GM21367 (cell line): Measurements from ENCODE around the gene NBPF3.
"Not testable (repeated sequence)": the region's sequence is repeated elsewhere in the genome, so short reads cannot be mapped to it uniquely, and the experiment has no call there.

Source experiments
- ATAC-seq: cut with Tn5 transposase; IDR thresholded peaks from one replicate; pipeline ENCODE4 v1.9.1; 2021; ENCODE audit not compliant: unreplicated experiment

Gene NBPF3

GRCh38 chr1:21517660-21518480 is 77.9 kb downstream of the NBPF3 start:
- ATAC-seq = no peak

DNA sequence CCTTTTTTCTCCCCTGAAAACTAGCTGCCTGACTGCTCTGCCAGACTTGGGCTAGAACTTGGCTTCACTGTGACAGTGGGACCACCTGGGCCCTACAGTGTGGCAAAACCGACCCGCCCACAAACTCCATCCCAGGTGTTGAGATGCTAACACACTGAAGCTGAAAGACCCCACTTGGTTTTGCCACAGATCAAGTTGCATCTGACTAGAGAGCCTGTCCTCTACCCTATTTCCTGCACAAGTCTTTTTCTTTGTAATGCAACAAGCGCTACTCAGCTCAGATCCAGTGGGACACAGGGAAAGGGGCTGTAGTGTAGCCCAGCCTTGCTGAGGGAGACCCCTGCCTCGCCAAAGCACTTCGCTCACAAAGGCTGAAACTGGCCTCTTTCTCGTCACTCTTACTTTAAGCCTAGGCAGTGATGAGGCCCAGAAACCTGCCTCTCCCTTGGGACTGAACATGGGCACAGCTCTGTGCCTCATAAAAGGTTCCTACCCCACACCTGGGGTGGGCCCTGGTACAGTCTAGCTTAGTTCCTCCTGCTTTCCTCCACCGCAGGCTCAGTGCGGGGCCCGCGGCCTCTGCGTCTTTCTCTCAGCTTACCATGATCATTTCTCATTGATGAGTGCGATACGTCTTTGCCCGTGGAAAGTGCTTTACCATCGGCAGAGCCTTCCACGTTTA is 79.0 kb downstream of the NBPF3 start:
- ATAC-seq = no peak

DNA sequence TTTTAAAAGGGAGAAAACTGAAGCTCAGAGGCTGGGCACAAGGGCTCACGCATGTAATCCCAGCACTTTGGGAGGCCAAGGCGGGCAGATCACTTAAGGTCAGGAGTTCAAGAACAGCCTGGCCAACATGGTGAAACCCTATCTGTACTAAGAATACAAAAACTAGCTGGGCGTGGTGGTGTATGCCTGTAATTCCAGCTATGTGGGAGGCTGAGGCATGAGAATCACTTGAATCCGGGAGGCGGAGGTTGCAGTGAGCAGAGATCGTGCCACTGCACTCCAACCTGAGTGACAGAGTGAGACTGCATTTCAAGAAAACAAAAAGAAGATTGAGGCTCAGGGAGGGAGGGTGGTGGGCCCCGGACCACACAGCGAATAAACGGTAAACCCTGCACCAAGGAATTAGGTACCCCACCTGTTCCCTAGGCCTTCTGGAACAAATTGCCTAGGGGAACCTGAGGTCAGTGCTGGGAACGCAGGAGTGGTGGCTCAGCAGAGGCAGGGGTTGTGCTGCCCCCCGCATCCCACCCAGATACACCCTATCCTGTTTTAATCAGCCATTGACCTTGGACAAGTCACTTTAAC is 79.6 kb downstream of the NBPF3 start:
- not testable (repeated sequence) for ATAC-seq

- ATAC-seq = no peak
Observed at GRCh38 chr1:21520899-21521716, 81.2 kb downstream of the NBPF3 start.

DNA sequence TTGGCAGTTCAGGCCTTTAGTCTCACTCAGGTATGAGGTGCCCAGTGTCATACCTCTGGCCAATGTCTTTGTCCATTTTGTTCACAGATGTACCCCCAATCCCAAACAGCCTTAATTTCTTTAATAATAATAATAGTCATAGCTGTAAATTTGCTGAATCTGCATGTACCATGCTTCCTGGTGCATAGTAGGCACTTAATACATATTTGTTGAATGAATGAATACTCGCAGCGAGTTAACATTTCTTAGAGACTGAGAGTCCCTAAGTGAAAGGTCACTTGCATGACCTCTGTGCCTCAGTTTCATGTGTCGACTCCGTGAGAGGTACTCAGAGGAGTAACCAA is 81.8 kb downstream of the NBPF3 start:
- no peak for ATAC-seq

DNA sequence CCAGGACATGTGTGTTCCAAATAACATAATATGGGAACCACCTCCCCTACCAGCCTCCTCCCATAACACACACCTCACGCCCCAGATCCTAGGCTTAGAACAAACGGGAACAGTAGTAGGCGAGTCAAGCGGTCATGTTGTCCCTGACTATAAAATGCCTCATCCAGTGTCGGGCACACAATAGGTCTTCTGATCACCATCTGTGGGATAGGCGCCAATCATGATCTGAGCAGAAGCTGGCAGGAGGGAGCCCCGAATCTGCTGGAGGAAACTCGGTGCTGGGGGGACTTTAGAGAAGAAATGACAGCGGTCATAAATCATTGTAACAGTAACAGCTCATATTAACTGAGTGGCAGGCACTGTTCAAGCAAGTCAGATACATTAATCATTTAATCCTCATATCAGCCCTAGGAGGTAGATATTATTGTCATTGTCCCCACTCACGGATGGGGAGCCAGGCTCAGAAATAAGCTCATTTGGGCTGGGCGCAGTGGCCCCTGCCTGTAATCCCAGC is 82.6 kb downstream of the NBPF3 start:
- no peak for ATAC-seq

- ATAC-seq = no peak
Observed at GRCh38 chr1:21523297-21523813, 83.4 kb downstream of the NBPF3 start.

DNA sequence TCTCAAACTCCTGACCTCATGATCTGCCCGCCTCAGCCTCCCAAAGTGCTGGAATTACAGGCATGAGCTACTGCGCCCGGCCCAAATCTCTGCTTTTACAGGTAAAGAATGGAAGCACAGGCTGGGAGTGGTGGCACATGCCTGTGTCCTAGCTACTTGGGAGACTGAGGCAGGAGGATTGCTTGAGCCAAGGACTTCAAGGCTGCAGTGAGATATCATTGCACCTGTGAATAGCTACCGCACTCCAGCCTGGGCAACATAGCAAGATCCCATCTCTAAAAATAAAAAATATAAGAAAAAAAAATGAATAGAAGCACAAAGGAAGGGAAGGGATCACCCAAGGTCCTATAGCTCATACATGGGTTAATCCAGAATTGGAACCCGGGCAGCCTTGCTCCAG is 84.3 kb downstream of the NBPF3 start:
- ATAC-seq = no peak

GRCh38 chr1:21524686-21525339 is 84.9 kb downstream of the NBPF3 start:
- no peak for ATAC-seq

GRCh38 chr1:21525340-21525717 is 85.4 kb downstream of the NBPF3 start:
- ATAC-seq = no peak

DNA sequence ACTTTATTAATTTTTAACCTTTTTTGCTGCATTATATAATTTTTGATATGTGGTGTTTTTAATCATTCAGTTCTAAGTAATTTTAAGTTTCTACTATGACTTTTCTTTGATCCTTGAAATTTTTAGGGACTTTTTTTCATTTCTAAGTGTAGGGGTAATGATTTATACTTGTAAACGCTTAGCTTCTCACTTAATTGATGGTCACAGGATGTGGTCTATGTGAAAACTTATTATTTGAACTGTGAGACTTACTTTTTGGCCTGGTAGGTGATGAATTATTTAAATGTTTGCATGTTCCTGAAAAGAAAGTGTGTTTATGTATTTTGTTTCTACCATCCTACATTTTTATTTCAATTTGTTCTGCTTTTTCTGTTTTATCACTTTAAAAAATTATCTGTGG is 86.5 kb downstream of the NBPF3 start:
- no peak for ATAC-seq

GRCh38 chr1:21530368-21531016 is 90.6 kb downstream of the NBPF3 start:
- no peak for ATAC-seq

DNA sequence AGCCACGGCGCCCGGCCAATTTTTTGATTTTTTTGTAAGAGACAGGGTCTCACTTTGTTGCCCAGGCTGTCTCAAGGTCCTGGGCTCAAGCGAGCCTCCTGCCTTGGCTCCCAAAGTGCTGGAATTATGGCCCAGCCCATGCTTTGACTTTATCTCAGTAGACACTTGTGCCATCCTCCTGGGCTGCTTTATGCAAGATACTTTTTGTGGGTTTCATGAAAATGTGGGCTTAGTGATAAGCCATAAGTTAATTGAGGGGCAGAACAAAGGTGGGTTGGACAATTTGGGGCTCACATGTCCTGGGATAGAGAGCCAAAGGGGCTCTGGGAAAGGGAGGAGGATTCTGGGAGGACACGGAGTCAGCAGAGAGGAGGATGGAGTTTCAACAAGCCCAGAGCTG is 91.3 kb downstream of the NBPF3 start:
- ATAC-seq = no peak

- no peak for ATAC-seq
Observed at GRCh38 chr1:21532496-21532895, 92.6 kb downstream of the NBPF3 start.

GRCh38 chr1:21532992-21533534 is 93.1 kb downstream of the NBPF3 start:
- no peak for ATAC-seq

DNA sequence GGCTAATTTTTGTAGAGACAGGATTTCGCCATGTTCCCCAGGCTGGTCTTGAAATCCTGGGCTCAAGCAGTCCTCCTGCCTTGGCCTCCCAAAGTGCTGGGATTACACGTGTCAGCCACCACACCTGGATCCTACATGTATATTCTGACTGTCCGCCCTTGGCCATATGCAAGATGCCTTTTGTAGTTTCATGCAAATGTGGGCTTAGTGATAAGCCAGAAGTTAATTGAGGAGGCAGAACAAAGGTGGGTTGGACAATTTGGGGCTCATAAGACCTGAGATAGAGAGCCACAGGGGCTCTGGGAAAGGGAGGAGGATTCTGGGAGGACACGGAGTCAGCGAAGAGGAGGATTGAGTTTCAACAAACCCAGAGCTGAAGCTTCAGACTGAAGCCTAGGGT is 94.2 kb downstream of the NBPF3 start:
- no peak for ATAC-seq
